GM13977 (cell line): ENCODE measurements around the gene PLXDC1.

Source experiments
- DNase-seq: peaks from one replicate; pipeline ENCODE4 v3.0.0; 2012; ENCODE audit warnings: low spot score
- in situ Hi-C: fragments of 300-500 bp; cut with MboI; formaldehyde crosslinking; loops from one replicate; pipeline ENCODE4 v1.12.0; 2022; ENCODE audit warnings: low sequenced_read_pairs, low pct_unique_long_range_greater_than_20kb, mixed read lengths, inconsistent platforms; ENCODE audit not compliant: unreplicated experiment
- TF ChIP-seq, protein P1 (sequence below): IDR thresholded peaks from 2 replicates; pipeline ENCODE4 v1.5.1; 2012; ENCODE audit warnings: mild to moderate bottlenecking, control low read depth; ENCODE audit not compliant: insufficient read depth; ENCODE audit errors: extremely low read depth, missing control alignments

The PLXDC1 gene

DNA sequence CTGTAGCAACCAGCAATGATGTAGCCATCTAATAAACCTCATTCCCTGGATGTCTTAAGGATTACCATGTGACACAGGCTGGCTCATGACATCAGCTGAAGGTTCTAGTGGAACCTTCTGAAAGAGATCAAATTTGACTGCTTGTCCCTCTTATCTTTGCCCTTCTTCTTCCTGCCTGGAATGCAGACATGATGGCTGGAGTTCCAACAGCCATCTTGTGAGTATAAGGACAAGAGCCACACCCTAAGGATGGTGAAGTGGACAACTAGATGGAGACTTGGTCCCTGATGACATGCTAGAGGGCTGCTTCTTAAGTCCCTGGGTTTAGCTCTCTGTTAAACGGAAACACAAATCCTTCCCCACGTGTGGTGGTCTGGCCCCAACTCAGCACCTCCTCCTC is 37.6 kb downstream of the PLXDC1 start:
- no peak for DNase-seq
- TF ChIP-seq, protein P1, sequence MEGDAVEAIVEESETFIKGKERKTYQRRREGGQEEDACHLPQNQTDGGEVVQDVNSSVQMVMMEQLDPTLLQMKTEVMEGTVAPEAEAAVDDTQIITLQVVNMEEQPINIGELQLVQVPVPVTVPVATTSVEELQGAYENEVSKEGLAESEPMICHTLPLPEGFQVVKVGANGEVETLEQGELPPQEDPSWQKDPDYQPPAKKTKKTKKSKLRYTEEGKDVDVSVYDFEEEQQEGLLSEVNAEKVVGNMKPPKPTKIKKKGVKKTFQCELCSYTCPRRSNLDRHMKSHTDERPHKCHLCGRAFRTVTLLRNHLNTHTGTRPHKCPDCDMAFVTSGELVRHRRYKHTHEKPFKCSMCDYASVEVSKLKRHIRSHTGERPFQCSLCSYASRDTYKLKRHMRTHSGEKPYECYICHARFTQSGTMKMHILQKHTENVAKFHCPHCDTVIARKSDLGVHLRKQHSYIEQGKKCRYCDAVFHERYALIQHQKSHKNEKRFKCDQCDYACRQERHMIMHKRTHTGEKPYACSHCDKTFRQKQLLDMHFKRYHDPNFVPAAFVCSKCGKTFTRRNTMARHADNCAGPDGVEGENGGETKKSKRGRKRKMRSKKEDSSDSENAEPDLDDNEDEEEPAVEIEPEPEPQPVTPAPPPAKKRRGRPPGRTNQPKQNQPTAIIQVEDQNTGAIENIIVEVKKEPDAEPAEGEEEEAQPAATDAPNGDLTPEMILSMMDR: no peak
- in situ Hi-C loops: no loop called here

DNA sequence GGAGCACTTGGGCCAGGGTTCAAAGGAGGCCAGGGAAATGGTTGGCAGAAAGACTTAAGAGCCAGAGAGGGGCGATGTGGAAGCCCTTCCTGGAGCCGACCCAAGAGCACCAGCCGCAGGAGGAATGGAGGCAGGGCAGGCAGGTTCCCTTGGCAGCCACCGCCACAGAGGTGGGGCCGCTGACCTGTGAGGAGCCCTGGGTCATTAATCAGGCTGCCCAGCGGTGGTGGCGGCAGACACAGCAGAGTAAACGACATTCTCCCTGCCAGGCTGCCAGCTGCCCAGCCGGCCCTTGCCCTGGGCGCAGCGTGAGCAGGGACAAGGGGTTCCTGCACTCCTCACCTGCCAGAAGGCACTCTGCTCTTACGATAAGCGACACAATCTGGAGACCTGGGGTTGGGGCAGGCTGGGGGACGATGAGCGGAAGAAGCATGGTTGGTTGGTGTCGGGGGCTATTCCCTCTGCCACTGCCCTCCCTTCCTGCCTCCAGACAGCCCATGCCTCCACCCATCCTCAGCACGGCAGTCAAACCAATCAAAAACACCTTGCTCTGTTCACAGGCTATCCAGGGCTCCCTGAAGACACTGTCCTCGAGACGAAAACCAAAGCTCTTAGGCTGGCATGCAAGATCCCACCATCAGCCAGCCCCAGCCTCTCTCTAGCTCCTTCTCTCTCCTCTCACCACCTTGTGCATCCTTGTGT is 40.9 kb downstream of the PLXDC1 start:
- no peak for DNase-seq
- in situ Hi-C loops: no loop called here
- TF ChIP-seq, protein P1: no peak

DNA sequence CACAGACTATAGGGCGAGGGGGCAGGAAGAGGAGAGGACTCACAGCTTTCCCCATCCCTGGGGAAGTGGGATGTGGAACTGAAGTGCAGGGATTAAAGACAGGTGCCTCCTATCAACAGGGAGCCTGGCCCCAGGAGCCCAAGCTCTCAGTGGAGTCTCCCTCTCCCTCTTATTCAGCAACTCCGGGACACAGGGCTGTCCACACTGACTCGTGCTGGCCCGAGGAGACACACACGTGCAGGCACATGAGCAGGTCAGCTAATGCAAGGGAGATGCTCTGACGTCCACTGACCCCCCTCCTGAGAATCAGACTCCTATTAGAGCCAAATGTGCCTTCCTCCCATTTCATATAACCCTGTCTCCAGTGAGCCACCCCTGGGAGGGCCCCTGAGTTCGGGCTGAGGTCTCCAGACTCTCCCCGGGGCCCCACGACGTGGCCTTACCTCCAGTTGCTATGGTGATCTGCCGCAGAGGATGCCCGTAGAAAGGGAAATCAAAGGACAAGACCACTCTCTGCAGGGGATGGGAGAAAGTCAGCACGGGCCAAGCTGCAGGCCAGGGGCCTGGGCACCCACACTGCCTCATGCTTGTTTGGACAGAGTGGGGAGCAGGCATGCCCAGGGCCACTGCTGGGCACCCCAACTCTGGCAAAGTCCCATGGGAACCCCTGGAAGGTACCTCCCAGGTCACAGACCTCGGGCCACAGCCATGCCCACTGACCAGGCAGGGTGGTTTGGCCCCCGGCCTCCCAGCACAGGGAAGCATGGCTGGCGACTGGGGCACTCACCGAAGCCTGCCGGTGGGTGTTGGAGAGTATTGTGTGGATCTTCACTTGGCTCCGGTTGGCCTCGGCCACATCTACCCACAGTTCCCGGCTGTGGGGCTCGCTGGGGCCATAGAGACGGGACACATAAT is 42.7 kb downstream of the PLXDC1 start:
- DNase-seq: no peak
- in situ Hi-C loops: no loop called here
- TF ChIP-seq, protein P1: no peak

DNA sequence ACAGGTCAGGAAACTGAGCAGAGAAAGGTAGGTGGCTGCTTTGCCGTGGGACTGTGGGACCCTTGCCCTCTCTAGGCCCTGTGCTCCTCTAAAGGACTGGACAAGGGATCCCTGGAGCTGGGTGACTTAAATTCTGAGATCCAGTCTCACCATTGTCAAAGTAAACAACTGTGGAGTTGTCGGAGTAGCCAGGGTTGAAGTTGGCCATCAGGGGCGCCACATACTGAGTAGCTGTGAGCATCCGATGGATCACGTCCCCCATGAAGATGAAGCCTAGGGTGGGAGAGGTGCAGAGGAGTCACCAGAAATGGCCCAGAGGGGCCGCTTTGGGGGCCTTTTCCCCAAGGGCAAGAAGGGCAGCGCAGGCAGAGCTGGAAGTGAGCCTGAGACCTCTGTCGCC is 43.5 kb downstream of the PLXDC1 start:
- in situ Hi-C loops: no loop called here
- TF ChIP-seq, protein P1: no peak
- DNase-seq: no peak

DNA sequence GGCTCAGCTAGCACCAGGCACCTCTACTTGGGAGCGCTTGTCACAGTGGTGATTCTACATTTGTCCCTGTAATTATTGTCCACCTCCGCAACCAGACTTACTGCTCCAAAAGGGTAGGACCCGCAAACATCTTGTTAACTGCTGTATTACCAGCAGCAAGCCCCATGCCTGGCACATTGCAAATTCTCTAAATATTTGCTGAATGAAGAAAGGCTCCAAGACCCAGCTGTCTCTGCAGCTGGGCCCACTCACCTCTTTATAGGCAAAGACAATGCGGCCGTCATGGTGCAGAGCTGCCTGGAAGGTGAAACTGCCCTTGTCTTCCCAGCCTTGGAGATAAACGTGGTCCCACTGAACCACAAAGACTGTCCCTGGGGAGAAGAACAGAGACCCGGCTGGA is 44.3 kb downstream of the PLXDC1 start:
- in situ Hi-C loops: no loop called here
- no peak for DNase-seq
- TF ChIP-seq, protein P1: no peak

DNA sequence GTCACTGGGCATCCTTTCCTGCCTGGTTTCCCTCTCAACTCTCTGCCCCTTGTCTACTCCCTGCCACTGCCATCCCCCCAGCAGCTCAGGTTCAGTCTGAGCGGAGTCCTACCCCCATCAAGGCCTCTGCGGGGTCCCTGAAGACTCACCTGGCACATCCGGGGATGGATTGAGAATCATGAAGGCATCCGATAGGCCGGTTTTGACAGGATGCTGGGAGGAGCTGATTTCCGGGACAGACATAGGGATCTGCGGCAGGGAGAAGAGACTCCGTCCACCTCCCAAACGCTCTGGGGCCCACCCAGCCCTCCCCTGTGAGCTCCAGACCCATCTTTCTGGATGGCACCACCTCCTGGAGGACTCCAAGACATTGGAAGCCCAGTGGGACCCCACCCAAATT is 45.7 kb downstream of the PLXDC1 start:
- no peak for DNase-seq
- in situ Hi-C loops: no loop called here
- TF ChIP-seq, protein P1: no peak
